GM06990 (cell line): Measurements from ENCODE around the gene PNPLA5.

Source experiments
- DNase-seq: peaks from one replicate; pipeline ENCODE4 v3.0.0-alpha.2; 2011; ENCODE audit not compliant: insufficient read length; ENCODE audit errors: extremely low read depth
- H3K27me3 ChIP-seq: replicated peaks from 2 replicates; pipeline ENCODE4 v1.6.0; 2011; ENCODE audit warnings: low read length; ENCODE audit not compliant: control insufficient read depth, insufficient read depth
- H3K36me3 ChIP-seq: 2 replicates; pipeline ENCODE4 v1.5.1; 2011; ENCODE audit warnings: low read length; ENCODE audit not compliant: control insufficient read depth, insufficient read depth
- H3K4me3 ChIP-seq: replicated peaks from 2 replicates; pipeline ENCODE4 v1.5.1; 2011; ENCODE audit warnings: low read depth, mild to moderate bottlenecking, control low read depth, low read length
- CTCF ChIP-seq: IDR thresholded peaks from 2 replicates; pipeline ENCODE4 v1.5.1; 2011; ENCODE audit warnings: low read length, control low read depth, mild to moderate bottlenecking, inconsistent platforms; ENCODE audit not compliant: insufficient read depth, poor library complexity, severe bottlenecking

Gene PNPLA5

GRCh38 chr22:43892183-43892894, 526 bp upstream of the PNPLA5 start:
- TF ChIP-seq CTCF: no peak
- Histone ChIP-seq H3K27me3 (peaks cover 9% of the 10 kb centered on the region), H3K4me3 (no peak overlapping the region), H3K36me3 (no peaks in the 10 kb centered on the region)
- DNase-seq: no peak

- no peaks in the 10 kb centered on the region for H3K36me3 ChIP-seq
- TF ChIP-seq CTCF: no peak
- H3K27me3 ChIP-seq: peaks cover 10% of the 10 kb centered on the region
- no peak overlapping the region for H3K4me3 ChIP-seq
- no peak for DNase-seq
Measured at GRCh38 chr22:43890901-43891331, 897 bp downstream of the PNPLA5 start.

- Histone ChIP-seq H3K4me3 (no peak overlapping the region), H3K36me3 (no peaks in the 10 kb centered on the region), H3K27me3 (peaks cover 10% of the 10 kb centered on the region)
- DNase-seq: no peak
- TF ChIP-seq CTCF: no peak
Measured at GRCh38 chr22:43889860-43890253, 2.0 kb downstream of the PNPLA5 start.

- H3K36me3 ChIP-seq: no peaks in the 10 kb centered on the region
- no peak overlapping the region for H3K4me3 ChIP-seq
- TF ChIP-seq CTCF: no peak
- peaks cover 10% of the 10 kb centered on the region for H3K27me3 ChIP-seq
- DNase-seq: no peak
Measured at GRCh38 chr22:43889201-43889859, 2.5 kb downstream of the PNPLA5 start.

GRCh38 chr22:43888740-43889139, 3.1 kb downstream of the PNPLA5 start:
- H3K4me3 ChIP-seq: no peak overlapping the region
- H3K27me3 ChIP-seq: peaks cover 8% of the 10 kb centered on the region
- H3K36me3 ChIP-seq: no peaks in the 10 kb centered on the region
- TF ChIP-seq CTCF: no peak
- DNase-seq: no peak
